HG03064 (cell line): Measurements from ENCODE around the gene IGFBP2.
"Not testable (repeated sequence)": the region's sequence is repeated elsewhere in the genome, so short reads cannot be mapped to it uniquely, and the experiment has no call there.

Experiments
- ATAC-seq: cut with Tn5 transposase; IDR thresholded peaks from one replicate; pipeline ENCODE4 v1.9.1; 2021; ENCODE audit warnings: low read depth; ENCODE audit not compliant: unreplicated experiment

IGFBP2 gene, protein sequence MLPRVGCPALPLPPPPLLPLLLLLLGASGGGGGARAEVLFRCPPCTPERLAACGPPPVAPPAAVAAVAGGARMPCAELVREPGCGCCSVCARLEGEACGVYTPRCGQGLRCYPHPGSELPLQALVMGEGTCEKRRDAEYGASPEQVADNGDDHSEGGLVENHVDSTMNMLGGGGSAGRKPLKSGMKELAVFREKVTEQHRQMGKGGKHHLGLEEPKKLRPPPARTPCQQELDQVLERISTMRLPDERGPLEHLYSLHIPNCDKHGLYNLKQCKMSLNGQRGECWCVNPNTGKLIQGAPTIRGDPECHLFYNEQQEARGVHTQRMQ

DNA sequence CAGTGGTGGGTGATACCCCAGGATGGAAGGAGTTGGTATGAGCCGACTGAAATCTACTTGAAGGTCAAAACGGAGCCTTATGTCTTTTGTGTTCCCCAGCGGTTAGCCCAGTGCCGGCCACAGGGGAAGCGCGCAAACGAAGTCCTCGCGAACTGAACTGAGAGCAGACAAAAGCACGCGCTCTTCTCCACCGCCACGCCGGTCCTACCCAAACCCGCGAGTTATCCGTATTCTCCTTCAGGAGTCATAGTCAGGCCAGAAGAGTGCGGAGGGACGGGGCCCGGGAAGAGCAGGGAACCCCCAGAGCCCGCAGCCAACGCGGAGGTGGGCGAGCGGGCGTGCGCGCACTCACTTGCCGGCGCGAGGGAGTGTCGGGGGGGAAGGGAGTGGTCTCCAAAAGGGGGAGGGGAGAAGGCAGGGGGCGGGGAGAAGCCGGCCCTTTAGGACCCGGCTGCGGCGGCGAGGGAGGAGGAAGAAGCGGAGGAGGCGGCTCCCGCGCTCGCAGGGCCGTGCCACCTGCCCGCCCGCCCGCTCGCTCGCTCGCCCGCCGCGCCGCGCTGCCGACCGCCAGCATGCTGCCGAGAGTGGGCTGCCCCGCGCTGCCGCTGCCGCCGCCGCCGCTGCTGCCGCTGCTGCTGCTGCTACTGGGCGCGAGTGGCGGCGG is at the start of gene IGFBP2:
Gene IGFBP2, plus strand, starts transcription at position 469 of the 664 bp plus-strand sequence. Its CDS starts 104 bp downstream, at position 573.
- no peak for ATAC-seq

DNA sequence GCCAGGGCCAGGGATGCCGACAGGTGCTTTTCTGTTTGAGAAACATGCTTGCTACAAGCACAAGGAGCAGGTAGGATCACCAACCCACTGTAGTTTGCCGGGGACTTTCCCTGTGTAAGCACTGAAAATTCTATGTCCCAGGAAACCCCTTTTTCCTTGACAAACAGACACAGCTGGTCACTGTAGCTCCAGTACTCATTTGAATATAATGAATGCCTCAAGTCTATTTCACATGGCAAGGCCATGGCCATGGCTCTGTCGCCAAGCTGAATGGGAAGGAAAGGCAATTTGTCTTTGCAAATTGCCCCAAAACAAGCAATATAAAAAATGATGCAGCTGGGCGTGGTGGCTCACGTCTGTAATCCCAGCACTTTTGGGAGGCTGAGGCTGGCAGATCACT is 49.6 kb upstream of the IGFBP2 start:
- ATAC-seq: no peak

DNA sequence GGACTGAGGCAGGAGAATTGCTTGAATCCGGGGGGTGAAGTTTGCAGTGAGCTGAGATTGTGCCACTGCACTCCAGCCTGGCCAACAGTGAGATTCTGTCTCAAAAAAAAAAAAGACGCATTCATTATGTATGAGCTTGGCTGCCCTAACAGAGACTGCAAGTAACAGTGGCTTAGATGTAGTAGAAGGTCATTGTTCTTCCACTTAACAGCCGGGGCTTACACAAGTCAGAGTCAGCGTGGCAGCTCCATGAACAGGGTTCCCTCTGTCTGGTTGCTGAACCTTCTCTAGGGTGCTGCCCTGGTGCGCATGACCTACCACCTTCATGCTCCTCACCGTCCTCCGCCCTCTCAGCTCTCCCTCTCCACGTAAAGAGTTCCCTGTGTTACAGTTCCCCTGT is 49.1 kb upstream of the IGFBP2 start:
- ATAC-seq: no peak

DNA sequence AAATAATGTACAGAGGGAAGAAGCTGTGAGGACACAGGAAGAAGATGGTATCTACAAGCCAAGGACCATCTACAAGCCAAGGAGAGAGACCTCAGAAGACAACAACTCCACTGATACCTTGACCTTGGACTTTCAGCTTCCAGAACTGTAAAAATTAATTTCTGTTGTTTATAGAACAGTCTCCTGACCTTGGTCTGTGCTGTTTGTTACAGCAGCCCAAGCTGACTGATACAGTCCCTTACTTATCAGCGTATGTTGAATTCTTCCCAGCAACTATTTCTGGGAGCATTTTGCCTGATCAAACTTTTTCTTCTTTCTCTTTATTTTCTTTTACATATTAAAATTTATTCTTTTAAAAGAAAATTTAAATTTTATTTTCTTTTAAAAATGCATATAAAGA is 47.8 kb upstream of the IGFBP2 start:
- no peak for ATAC-seq

DNA sequence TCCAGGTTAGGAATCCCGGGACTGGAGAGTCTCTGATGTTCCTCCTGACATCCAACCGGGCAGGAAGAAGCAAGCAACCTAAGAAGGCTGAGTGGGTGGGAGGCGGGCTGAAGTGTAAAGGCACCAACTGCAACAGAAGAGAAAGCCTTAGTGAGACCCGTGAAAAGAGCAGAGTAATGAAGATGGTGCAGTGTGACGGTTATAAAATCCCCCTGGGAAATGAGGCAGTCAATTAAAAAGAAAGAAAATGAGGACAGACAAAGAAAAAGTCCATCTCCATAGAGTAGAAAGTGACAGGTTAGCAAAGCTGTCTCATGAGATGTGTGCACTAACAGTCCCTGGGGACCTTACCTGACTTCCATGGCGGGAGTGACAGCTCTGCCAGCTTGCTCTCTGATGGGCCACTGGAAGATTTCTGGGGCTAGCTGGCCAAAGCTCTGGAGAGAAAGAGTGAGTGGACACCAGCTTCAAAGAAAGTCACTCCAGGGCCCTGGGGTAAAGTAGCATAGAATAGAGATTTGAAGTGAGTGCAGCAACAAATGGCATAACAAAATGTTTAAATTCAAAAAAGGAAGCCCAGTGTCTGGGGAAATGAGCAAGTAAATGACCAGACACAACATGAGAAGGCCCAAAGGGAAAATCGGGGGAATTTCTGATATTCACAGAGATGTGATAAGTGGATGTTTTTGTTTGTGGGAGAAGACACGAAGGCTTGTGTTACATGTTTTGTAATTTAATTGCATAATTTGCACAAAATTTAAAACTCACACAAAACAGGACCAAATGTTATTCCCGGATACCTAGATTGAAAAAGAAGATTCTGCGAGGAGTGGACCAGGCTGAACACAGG is 44.1 kb upstream of the IGFBP2 start:
- no peak for ATAC-seq

DNA sequence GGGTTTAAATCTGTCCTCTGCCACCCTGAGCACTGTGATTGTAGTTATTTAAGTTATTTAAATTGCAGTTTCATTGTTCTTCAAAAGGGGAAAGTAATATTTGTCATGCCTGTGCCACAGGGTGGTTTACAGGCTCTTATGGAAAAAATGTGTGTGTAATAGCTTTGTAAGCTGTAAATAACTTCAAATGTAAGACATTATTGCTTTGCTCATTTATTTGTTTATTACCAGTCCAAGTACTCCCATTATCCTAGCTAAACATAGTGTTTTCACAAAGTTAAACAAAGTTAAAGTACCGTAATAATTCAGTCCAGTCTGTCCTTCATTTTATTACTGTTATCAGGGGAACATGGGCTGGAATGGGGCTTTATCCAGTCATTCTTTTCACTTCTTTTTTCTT is 43.4 kb upstream of the IGFBP2 start:
- ATAC-seq: no peak

DNA sequence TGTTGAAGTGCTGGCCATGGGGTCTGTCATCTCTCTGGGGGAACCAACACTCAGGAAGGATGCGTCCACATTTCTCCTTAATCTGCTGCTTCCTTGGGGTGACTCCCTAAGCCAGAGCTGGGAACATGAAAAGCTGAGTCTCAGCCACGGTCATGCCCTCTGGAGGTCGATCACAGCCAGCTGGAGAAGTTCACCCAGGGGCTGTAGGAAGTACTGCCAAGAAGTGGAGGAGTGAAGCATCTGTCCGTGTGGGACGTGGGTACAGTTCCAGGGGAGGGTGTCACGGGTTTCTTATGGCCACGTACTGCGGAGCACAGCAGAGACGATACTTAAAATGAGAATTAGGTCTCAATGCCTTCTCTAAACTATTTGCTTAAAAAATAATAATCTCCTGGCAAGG is 42.4 kb upstream of the IGFBP2 start:
- no peak for ATAC-seq

DNA sequence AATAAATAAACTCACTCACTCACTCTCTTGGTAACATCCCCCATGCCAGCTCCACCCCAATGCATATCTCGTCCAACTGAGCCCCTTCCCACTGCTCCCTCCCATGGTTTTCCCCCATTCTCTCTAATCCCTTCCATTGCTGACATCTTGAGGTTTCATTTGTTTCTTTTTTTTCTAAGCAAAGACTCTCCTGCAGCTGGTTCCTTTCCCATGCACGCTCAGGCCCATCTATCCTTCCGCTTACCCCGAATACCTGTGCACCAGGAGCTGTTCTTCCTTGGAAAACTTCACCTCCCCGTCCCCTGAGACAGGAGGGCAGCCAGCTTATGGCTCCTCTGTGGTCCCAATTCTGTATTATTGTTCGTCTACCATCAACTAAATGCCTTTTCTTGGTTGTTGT is 41.7 kb upstream of the IGFBP2 start:
- ATAC-seq: no peak

DNA sequence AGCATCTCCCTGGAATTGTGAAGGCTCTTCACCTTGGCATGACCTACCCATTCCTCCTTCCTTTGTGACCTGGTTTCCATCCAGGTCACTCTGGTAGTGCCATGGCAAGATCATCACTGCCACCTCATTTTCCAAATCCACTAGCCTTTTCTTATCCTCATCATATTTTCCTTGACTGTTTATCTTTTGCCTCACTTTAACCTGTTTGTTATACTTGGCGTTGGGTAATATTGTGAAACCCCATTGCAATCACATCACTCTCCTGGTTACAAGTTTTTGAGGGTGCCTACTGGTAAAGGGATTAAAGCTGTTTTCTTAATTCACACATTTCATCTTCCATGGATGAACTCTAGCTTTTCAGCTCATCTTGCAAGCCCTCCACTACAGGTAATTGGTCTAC is 39.1 kb upstream of the IGFBP2 start:
- no peak for ATAC-seq

DNA sequence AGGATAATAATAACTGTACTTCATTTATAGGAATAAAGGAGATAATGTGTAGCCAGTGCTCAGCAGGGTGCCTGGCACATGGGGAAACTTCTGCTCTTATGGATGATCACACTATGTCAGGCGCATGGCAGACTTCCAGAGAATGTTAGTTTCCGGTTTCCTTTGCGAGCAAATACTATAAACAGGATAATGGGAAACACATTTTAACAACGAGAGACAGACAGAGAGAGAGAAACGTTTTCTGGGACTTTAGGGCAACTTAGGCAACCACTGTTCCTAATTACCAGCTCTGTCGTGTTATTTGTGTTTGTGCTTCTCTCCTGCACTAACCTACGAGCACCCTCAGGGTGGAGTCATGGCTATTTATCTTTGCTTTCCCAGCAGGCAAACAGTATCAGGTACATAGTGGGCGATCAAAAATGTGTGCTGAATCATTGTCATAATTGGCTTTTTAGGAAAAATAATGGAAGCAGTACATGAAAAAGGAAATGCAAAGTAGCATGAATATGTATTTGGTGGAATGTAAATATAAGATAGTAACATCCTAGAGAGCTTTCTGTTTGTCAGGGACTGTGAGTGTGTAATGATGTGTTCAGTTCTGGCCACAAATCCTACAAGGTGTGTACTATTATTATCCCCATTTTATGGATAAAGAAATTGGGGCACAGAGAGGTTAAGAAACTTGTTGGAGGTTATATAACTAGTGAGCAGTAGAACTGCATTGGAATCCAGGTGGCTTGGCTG is 36.8 kb upstream of the IGFBP2 start:
- no peak for ATAC-seq

DNA sequence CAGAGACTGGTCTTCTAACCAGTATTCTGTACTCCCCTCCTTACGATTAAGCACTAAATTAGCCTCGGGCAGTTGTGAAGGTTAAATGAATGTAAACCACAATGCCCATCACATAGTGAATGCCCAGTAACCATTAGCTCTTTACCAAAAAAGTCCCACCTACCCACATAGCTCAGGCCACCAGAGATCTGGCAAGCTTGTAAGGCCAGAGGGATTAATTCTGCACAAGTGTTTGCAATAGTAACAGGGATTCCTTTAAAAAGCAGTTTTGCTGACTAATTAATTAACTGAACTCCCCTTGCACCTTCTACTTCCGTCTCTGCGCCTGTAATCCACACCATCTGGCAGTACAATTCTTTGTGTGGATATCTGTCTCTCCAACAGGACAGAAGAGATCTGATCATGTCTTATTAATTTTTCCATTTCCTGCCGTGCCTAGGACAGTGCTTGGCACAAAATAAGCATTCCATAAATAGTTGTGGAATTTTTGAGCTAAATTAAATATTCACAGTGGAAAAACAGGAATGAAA is 36.2 kb upstream of the IGFBP2 start:
- ATAC-seq: no peak

DNA sequence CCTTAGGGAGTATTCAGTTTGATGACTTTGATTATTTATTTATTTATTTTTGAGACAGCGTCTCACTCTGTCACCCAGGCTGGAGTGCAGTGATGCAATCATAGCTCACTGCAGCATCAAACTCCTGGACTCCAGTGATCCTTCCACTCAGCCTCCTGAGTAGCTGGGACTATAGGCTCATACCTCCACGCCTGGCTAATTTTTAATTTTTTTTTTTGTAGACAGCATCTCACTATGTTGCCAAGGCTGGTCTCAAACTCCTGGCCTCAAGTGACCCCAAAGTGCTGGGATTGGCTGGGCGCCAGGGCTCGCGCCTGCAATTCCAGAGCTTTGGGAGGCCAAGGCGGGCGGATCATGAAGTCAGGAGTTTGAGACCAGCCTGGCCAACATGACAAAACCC is 35.4 kb upstream of the IGFBP2 start:
- ATAC-seq: not testable (repeated sequence)

DNA sequence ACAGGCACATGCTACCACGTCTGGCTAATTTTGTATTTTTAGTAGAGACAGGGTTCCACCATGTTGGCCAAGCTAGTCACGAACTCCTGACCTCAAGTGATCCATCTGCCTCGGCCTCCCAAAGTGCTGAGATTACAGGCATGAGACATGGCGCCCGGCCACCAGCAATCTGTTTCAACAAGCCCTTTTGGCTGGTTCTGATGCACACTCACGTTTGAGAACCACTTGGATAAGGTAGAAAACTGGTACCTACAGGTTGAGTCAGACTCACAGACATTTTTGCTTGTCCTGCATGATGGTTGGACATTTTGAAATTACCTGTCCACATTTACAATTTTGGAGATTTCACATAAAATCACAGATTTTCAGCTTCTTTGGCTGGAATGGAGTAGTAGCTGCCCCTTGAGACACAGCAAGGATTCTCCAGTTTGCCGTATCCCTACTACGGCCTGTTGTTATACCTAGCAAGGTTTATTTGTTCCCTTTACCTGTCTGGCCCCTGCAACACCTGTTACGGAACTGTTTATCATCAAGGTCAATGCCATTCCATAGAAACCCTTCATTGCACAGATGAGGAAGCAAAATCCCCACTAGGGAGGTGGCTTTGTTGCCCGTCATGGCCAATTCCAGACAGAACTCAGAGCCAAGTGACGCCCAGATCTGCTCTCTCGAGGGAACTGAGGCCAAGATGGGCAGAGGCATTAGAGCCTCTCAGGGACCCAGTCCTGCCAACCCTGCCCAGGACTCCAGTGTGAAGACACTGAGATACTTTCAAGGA is 31.4 kb upstream of the IGFBP2 start:
- no peak for ATAC-seq

DNA sequence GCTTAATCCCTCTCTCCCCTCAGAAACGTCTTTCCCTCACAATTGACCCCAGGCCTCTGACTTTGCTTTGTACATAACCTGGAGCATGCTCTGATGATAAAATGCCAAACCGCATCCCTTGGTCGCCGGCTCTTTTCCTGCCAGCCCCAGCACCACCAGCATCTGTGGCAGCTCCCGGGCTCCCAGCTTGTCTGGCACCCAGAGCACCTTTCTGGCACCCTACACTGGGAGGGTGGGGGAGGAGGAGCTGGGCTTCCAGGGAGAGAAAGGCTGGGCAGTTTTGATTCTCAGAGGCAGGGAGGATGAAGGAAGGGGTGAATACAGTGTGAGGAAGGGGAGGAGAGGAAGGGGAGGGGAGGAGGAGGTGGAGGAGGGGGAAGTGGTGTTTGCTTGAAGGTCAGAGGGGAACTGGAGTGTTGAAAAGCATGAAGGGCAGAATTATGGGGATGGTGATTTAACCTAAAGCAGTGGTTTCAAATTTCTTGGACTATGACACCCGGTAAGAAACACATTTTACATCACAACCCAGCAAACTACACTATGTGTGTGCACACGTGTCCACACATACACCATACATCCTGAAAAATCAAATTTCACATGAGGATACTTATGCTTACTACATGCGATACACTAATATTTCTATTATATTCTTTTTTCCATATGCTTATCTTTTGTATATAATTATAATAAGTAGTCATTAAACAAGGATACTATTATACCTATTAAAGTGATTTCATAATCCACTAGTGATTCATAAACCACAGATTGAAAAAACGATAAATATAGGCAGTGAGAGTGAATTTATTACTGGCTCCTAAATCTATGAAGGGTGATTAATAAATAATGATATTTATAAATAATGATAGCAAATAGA is 30.0 kb upstream of the IGFBP2 start:
- no peak for ATAC-seq

DNA sequence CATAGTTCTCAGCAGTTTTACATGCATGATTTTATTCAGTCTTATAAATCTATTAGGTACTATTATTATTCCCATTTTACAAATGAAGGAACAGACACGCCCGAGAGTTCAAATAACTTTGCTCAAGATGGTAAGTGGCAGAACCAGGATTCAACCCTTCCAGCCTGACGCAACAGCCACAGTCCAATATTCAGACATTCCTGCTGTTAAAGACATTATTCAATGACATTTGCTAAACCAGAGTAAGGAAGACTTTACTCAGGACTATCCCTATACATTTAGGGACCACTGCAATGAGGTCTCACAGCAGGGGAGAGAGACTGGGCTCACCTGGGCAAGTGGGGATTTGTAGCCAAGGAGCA is 29.4 kb upstream of the IGFBP2 start:
- ATAC-seq: no peak

DNA sequence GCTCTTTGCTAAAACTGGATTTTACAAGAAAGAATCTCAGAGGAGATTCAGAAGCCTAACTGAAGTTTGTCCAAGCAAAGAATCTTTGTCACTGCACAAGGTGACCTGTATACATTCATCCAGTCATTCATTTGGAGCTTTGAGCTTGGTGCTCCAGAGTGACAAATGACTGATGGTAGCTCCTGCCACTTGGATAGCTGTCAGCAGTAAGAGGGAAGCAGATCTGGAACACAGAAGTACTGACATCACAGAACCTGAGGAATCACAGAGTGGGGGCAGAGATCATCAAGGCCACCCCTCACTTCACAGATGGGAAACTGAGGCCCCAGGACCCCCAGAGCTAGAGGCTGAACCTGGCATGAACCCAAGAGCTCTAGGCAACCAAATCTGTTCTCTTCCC is 28.8 kb upstream of the IGFBP2 start:
- ATAC-seq: no peak

DNA sequence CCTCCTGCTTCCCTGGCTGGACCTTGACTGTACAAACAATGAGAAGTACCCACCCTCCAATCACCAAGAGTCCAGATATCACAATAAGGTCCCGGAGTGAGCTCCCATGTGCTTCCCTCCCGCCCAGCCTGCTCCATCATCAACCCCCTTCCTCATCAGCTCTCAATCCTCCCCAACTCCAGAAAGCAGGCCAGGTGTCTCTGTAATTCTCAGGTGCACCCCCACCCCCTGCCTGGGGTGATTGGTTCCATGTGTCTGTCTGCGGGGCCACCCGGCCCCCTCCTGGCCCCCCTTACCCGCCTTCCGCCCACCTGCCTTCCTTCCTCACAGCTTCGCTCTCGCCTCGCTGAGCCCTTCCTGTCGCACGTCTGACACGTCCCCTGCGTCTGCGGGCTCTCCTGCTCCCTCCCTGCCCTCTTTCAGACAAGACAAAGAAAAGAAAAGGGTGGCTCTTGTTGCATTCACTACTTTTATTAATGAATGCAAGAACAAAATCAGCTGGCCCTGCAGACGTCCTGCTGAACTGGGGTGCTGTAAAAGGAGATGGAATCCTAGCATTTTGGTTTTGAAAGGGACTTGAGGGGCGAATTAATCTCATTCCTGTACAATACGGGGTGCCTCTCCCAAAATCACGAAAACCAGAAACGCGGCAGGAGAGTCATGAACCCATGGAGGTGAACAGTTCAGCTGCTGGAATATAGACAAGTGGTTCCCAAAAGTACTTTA is 26.5 kb upstream of the IGFBP2 start:
- peak; percentile 93 for ATAC-seq

DNA sequence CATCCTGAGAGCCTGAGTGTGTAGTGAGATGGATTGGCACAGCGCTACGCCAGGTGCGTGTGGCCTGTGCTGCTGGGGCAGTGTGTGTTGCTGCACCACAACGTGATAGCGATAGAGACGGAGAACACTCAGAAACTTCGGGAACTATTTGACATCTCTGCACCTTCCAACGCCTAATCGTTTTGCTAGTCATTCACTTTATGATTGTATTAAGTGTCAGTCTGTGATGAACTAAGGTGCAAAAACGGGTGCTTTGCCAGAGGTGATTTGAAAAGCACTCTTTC is 26.0 kb upstream of the IGFBP2 start:
- ATAC-seq: no peak
